PC-3 (cell line): ENCODE measurements around the gene PROSER3. TPM values are rescaled to one million over a fixed set of nuclear protein-coding genes. Genes with fewer than 3 reads are reported as not detected.

Experiments used
- total RNA-seq: library from RNA; depleted of rRNA; stranded (reverse); fragments of >200 nt; gene quantifications from 2 replicates; pipeline ENCODE4 v1.2.3, GENCODE V29; 2014; rRNA removed

Gene PROSER3
- total RNA-seq, 1 experiment from 2014 or later: 5.5 TPM

Other genes with a start within 250 kb of the PROSER3 start
- gene DMKN, start 244.5 kb upstream of the PROSER3 start, total RNA-seq: 128 and 144 TPM in 2 replicates
- gene SBSN, start 229.9 kb upstream of the PROSER3 start, total RNA-seq: 0.26 and 2.1 TPM in 2 replicates
- not detected in 2 replicates for gene GAPDHS, start 224.7 kb upstream of the PROSER3 start, total RNA-seq
- gene TMEM147, start 212.6 kb upstream of the PROSER3 start, total RNA-seq: 191 and 206 TPM in 2 replicates
- not detected in 2 replicates for gene ATP4A, start 194.5 kb upstream of the PROSER3 start, total RNA-seq
- gene PMIS2, start 172.0 kb upstream of the PROSER3 start, total RNA-seq: not detected in 2 replicates
- 25.9 and 26.4 TPM in 2 replicates for gene HAUS5, start 145.4 kb upstream of the PROSER3 start, total RNA-seq
- 81.6 and 126 TPM in 2 replicates for gene RBM42, start 129.1 kb upstream of the PROSER3 start, total RNA-seq
- gene ETV2, start 116.4 kb upstream of the PROSER3 start, total RNA-seq: 0.36 TPM in 1 of 2 replicates, not detected in the other
- 405 and 563 TPM in 2 replicates for gene COX6B1, start 109.9 kb upstream of the PROSER3 start, total RNA-seq
- gene UPK1A, start 91.7 kb upstream of the PROSER3 start, total RNA-seq: not detected in 2 replicates
- not detected in 2 replicates for gene ZBTB32, start 53.6 kb upstream of the PROSER3 start, total RNA-seq
- 10.8 and 23.4 TPM in 2 replicates for gene KMT2B, start 40.2 kb upstream of the PROSER3 start, total RNA-seq
- gene IGFLR1, start 15.7 kb upstream of the PROSER3 start, total RNA-seq: 0.81 and 9.3 TPM in 2 replicates
- 7.8 and 16.4 TPM in 2 replicates for gene U2AF1L4, start 12.8 kb upstream of the PROSER3 start, total RNA-seq
- gene PSENEN, start 12.5 kb upstream of the PROSER3 start, total RNA-seq: 34.3 and 42.9 TPM in 2 replicates
- gene LIN37, start 9.6 kb upstream of the PROSER3 start, total RNA-seq: 4.6 and 8.2 TPM in 2 replicates
- not detected in 2 replicates for gene HSPB6, start 1.1 kb upstream of the PROSER3 start, total RNA-seq
- 3.7 and 5.4 TPM in 2 replicates for gene ARHGAP33, start 17.4 kb downstream of the PROSER3 start, total RNA-seq
- gene PRODH2, start 54.7 kb downstream of the PROSER3 start, total RNA-seq: not detected in 2 replicates
- not detected in 2 replicates for gene NPHS1, start 94.3 kb downstream of the PROSER3 start, total RNA-seq
- not detected in 2 replicates for gene KIRREL2, start 98.7 kb downstream of the PROSER3 start, total RNA-seq
- gene APLP1, start 110.4 kb downstream of the PROSER3 start, total RNA-seq: 21.1 and 23.2 TPM in 2 replicates
- 9.0 and 10.6 TPM in 2 replicates for gene NFKBID, start 142.4 kb downstream of the PROSER3 start, total RNA-seq
- not detected in 2 replicates for gene HCST, start 144.4 kb downstream of the PROSER3 start, total RNA-seq
- gene TYROBP, start 150.1 kb downstream of the PROSER3 start, total RNA-seq: not detected in 2 replicates
- gene LRFN3, start 178.2 kb downstream of the PROSER3 start, total RNA-seq: 4.1 and 4.8 TPM in 2 replicates
- 24.5 and 38.1 TPM in 2 replicates for gene SDHAF1, start 237.0 kb downstream of the PROSER3 start, total RNA-seq